Measurements from ENCODE around the gene CALY. TPM values are rescaled to one million over a fixed set of nuclear protein-coding genes. Genes with fewer than 3 reads are reported as not detected.
A peak's percentile ranks its signal among the peaks of the same experiment; 100 is the strongest.
"Not testable (repeated sequence)": the region's sequence is repeated elsewhere in the genome, so short reads cannot be mapped to it uniquely, and the experiment has no call there.

Gene CALY
- total RNA-seq: not detected

DNA sequence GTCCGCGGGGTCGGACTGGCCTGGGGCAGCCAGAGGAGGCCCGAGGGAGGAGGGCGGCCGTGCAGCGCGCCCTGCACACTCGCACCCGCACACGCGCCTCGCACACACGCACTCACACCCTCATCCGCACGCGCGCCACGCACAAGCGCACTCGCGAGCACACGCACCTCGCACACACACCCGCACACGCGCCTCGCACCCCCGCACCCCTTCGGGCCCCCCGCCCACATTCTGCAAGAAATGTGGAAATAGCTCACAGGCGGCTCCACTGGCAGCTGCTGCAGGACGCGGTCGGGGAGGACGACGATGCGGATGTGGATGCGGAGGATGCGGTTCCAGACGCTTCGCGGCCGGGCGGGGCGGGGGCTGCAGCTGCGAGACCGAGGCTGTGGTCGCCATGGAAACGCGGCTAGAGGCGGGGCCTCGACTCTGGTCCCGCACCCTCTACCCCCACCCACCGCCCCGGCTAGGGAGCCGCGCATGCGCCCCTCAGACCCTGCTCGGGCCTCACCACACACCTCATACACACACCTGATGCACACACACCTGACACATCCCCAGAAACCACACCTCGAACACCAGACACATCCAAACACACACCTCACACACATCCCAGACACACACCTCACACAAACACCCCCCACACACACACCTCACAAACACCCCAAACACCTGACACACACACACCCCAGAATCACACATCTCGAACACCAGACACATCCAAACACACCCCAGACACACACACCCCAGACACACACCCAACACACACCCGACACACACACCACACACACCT lies at the start of gene CALY:
Gene CALY, minus strand, starts transcription at position 320 of the 793 bp plus-strand sequence. CDS start 7,907 bp downstream, outside the sequence.
- Mint-ChIP-seq H3K27ac (no peak within 1 kb of the TSS), H3K9me3 (no peaks in the 10 kb centered on the region), H3K4me1 (no peaks in the 10 kb centered on the region), H3K27me3 (no peaks in the 10 kb centered on the region), H3K4me3 (peak within 1 kb of the TSS; percentile 67), H3K36me3 (ENCODE audit: low read depth) (no peaks in the 10 kb centered on the region)
- ATAC-seq (replicated peaks): peak; percentile 46

GRCh38 chr10:133385214-133385613 lies 48.5 kb upstream of the CALY start:
- no peaks in the 10 kb centered on the region for H3K36me3 Mint-ChIP-seq (ENCODE audit: low read depth)

DNA sequence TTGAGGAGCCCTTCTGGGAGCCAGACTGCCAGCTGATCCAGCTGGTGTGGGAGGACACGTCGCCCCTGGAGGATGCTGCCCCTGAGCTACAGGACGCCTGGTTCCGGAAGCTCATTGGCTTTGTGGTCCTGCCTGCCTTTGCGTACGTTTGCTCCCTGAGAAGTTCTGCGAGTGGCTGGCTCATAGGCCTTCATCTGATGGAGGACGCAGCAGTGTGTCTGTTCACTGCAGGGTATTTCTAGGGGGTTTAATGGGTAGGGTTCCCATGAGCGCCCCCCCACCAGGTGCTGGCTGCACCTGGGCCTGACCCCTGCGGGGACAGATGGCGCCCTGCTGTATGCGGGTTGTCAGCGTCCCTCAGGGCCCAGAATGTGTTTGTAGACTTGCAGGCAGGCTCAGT lies 47.4 kb upstream of the CALY start:
- Mint-ChIP-seq H3K4me3 (no peak overlapping the region), H3K27ac (no peak overlapping the region), H3K9me3 (no peaks in the 10 kb centered on the region), H3K27me3 (no peaks in the 10 kb centered on the region), H3K4me1 (peaks cover 5% of the 10 kb centered on the region), H3K36me3 (ENCODE audit: low read depth) (no peaks in the 10 kb centered on the region)
- no peak for ATAC-seq (replicated peaks)

More at GRCh38 chr10:133385214-133385613, 48.5 kb upstream of the CALY start:
- peaks cover 10% of the 10 kb centered on the region for H3K4me1 Mint-ChIP-seq
- no peak overlapping the region for H3K27ac Mint-ChIP-seq
- no peak for ATAC-seq (replicated peaks)
- H3K9me3 Mint-ChIP-seq: no peaks in the 10 kb centered on the region
- no peak overlapping the region for H3K4me3 Mint-ChIP-seq
- no peaks in the 10 kb centered on the region for H3K27me3 Mint-ChIP-seq

GRCh38 chr10:133383551-133383950 lies 46.9 kb upstream of the CALY start:
- Mint-ChIP-seq H3K27ac (no peak overlapping the region), H3K27me3 (no peaks in the 10 kb centered on the region), H3K9me3 (no peaks in the 10 kb centered on the region), H3K36me3 (ENCODE audit: low read depth) (no peaks in the 10 kb centered on the region), H3K4me1 (peaks cover under 1% of the 10 kb centered on the region), H3K4me3 (no peak overlapping the region)
- no peak for ATAC-seq (replicated peaks)

DNA sequence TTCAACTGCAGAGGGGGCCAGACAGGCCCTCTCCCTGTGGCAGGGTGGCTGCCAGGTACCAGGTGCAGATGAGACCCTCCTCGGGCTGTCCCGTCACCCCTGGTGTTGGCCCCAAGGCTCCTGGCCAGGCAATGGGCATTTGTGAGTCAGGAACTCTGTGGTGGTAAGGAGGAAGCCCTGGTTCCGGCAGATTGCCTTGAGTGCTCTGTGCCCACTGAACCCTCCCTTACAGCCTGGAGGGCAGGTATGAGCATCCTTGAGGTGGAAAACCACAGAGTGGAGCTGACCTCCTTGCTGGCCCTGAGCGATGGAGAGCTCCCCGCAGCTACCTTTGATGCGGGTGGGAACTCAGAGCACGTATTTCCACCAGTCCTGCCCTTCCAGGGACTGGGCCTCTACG lies 44.3 kb upstream of the CALY start:
- Mint-ChIP-seq H3K27me3 (no peaks in the 10 kb centered on the region), H3K9me3 (no peaks in the 10 kb centered on the region), H3K36me3 (ENCODE audit: low read depth) (no peaks in the 10 kb centered on the region), H3K4me1 (no peaks in the 10 kb centered on the region), H3K27ac (no peak overlapping the region), H3K4me3 (no peak overlapping the region)
- no peak for ATAC-seq (replicated peaks)

GRCh38 chr10:133379801-133380666 lies 43.3 kb upstream of the CALY start:
- ATAC-seq (replicated peaks): no peak
- no peaks in the 10 kb centered on the region for H3K4me1 Mint-ChIP-seq

GRCh38 chr10:133379152-133379800 lies 42.6 kb upstream of the CALY start, which contains the start of gene PAOX:
PAOX (plus strand) TSS chr10:133379262; CDS start chr10:133379317, 55 bp downstream.
- no peaks in the 10 kb centered on the region for H3K4me1 Mint-ChIP-seq
- no peak within 1 kb of the TSS for H3K27ac Mint-ChIP-seq
- H3K9me3 Mint-ChIP-seq: no peaks in the 10 kb centered on the region
- no peaks in the 10 kb centered on the region for H3K36me3 Mint-ChIP-seq (ENCODE audit: low read depth)
- ATAC-seq (replicated peaks): peak; percentile 88
- H3K27me3 Mint-ChIP-seq: no peaks in the 10 kb centered on the region
- H3K4me3 Mint-ChIP-seq: peak within 1 kb of the TSS; percentile 61

More at GRCh38 chr10:133379801-133380666, 43.3 kb upstream of the CALY start:
- H3K27me3 Mint-ChIP-seq: no peaks in the 10 kb centered on the region
- no peak overlapping the region for H3K27ac Mint-ChIP-seq
- H3K36me3 Mint-ChIP-seq (ENCODE audit: low read depth): no peaks in the 10 kb centered on the region
- peak overlapping the region; percentile 46 for H3K4me3 Mint-ChIP-seq
- no peaks in the 10 kb centered on the region for H3K9me3 Mint-ChIP-seq

- Mint-ChIP-seq H3K9me3 (no peaks in the 10 kb centered on the region), H3K36me3 (ENCODE audit: low read depth) (no peaks in the 10 kb centered on the region), H3K27me3 (no peaks in the 10 kb centered on the region), H3K27ac (no peak overlapping the region), H3K4me3 (peak overlapping the region; percentile 61), H3K4me1 (peaks cover 5% of the 10 kb centered on the region)
- ATAC-seq (replicated peaks): peak; percentile 63
Observed at GRCh38 chr10:133378251-133379096, 41.8 kb upstream of the CALY start.

DNA sequence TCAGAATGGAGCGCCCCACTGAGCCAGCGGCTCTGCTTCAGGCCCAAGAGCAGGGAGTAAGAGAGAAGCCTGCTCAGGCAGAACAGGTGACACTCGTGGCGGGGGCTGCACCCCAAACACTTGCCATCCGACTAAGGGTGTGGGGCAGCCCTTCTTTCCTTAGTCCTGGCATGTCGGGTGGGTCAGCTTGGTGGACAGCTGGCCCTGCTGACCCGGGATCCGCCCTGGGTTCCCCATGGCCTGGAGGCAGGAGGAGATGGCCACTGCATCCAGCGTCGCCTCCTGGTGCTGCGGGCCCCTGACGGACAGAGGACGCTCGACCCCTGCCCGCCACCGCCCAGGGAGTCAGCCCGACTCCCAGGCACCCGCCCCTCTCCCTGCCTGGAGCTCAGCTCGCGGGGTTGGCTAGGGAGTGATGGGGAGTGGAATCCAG lies 41.1 kb upstream of the CALY start:
- H3K4me1 Mint-ChIP-seq: peaks cover 5% of the 10 kb centered on the region
- peak overlapping the region; percentile 61 for H3K4me3 Mint-ChIP-seq
- no peaks in the 10 kb centered on the region for H3K27me3 Mint-ChIP-seq
- H3K36me3 Mint-ChIP-seq (ENCODE audit: low read depth): no peaks in the 10 kb centered on the region
- H3K9me3 Mint-ChIP-seq: no peaks in the 10 kb centered on the region
- no peak for ATAC-seq (replicated peaks)
- no peak overlapping the region for H3K27ac Mint-ChIP-seq

DNA sequence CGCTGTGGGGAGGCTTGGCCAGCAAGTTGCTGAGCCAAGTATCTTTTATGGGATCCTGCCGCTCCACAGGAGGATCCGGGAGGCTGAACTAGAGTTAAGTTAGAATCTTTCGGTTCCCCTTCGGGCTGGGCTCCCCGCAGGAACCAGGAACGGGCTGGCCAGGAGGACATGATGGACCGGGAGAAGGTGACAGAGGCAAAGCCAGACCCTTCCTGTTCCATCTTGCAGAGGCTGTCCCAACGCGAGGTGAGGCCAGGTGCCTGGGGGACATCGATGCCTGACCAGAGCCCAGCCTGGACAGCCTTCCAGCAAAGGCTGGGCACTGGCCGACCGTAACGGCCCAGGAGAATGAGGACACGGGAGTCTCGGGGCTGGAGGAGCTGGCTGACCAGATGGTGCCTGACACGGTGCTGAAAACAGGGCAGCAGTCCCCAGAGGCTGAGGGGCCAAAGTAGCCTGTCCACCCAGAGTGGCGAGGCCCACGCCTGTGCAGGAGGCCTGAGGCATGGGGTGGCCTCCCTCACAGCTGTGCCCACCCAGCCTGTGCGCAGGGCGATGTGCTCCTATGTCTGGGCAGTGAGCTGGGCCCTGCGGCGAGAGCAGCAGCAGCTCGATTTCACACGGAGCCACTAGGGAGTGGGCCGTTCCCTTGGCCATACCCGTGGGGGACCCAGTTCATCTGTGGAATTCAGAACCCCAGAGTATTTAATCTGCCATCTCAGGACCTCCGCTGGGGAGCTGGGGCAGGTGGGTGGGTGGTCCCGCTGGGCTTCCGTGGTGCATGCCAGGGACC lies 40.5 kb upstream of the CALY start:
- Mint-ChIP-seq H3K4me3 (peak overlapping the region; percentile 52), H3K4me1 (peaks cover 5% of the 10 kb centered on the region), H3K27me3 (no peaks in the 10 kb centered on the region), H3K36me3 (ENCODE audit: low read depth) (no peaks in the 10 kb centered on the region), H3K9me3 (no peaks in the 10 kb centered on the region), H3K27ac (no peak overlapping the region)
- no peak for ATAC-seq (replicated peaks)

DNA sequence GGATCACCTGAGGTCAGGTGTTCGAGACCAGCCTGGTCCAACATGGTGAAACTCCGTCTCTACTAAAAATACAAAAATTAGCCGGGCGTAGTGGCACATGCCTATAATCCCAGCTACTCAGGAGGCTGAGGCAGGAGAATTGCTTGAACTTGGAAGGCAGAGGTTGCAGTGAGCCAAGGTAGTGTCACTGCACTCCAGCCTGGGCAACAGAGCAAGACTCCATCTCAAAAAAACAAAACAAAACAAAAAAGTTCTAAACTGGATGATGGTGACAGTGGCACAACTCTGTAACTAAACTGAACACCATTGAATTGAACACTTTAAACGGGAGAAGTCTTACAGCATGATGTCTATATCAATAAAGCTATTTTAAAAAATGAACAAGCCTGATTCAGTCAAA lies 39.5 kb upstream of the CALY start:
- H3K36me3 Mint-ChIP-seq (ENCODE audit: low read depth); H3K27me3 Mint-ChIP-seq: not testable (repeated sequence)
- H3K4me3 Mint-ChIP-seq: peak overlapping the region; percentile 52

GRCh38 chr10:133375357-133376115 lies 38.8 kb upstream of the CALY start:
- H3K36me3 Mint-ChIP-seq (ENCODE audit: low read depth): peaks cover under 1% of the 10 kb centered on the region
- H3K9me3 Mint-ChIP-seq: no peaks in the 10 kb centered on the region
- H3K27ac Mint-ChIP-seq: no peak overlapping the region
- no peak overlapping the region for H3K4me3 Mint-ChIP-seq
- no peaks in the 10 kb centered on the region for H3K27me3 Mint-ChIP-seq
- peaks cover 5% of the 10 kb centered on the region for H3K4me1 Mint-ChIP-seq
- no peak for ATAC-seq (replicated peaks)

More for the DNA sequence above, 39.5 kb upstream of the CALY start:
- not testable (repeated sequence) for ATAC-seq (replicated peaks); H3K27ac Mint-ChIP-seq; H3K9me3 Mint-ChIP-seq; H3K4me1 Mint-ChIP-seq

Measured in activated T-helper 17 cell treated with anti-CD3 and anti-CD28 coated beads, Interleukin-2, amount 50 U/mL, for 72 hours (primary cell).